ENCODE measurements around the gene EXOSC7. TPM values are rescaled to one million over a fixed set of nuclear protein-coding genes. Genes with fewer than 3 reads are reported as not detected.

Gene EXOSC7
- total RNA-seq, 4 donors from 2014 or later, result 20.3 to 46.4 (median 38.8) TPM

DNA sequence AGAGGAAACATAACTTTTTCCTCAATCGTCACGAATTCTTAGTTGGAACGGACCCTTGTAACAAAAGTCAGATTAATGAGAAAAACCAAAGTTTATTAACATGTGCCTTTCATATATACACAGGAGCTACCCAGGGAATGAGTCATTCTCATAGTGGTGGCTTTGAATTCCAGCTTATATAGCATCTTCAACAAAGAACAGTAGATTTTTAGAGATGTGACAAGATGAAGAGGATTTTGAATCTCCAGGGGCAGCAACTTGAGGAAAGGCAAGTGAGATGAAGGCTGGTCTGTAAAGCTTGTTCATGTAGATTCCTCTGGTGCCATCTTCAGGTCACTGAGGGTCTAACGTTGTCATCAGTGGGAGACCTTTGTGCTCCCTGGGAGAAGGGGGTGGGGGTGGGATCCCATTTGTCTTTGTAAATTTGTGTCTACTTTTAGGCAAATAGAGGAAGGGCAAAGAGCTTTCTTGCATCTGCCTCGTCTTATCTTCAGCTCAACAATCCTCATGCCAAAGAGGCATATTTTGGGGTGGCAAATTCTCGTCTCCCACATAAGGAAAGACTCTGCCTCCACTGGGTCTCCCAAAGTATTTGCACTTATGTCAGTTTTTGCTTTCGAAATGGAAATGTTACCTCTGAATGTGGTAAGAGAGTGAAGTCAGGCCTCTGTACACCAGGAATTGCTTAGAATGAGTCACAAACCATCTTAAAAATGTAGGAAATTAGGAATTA, 79.5 kb downstream of the EXOSC7 start:
- TF ChIP-seq POLR2AphosphoS5 (IDR thresholded peaks at IDR 0.05) (no peak), POLR2A (IDR thresholded peaks at IDR 0.05) (no peak), EP300 (IDR thresholded peaks at IDR 0.05; ENCODE audit: low read depth) (no peak)
- TF ChIP-seq, protein P1, sequence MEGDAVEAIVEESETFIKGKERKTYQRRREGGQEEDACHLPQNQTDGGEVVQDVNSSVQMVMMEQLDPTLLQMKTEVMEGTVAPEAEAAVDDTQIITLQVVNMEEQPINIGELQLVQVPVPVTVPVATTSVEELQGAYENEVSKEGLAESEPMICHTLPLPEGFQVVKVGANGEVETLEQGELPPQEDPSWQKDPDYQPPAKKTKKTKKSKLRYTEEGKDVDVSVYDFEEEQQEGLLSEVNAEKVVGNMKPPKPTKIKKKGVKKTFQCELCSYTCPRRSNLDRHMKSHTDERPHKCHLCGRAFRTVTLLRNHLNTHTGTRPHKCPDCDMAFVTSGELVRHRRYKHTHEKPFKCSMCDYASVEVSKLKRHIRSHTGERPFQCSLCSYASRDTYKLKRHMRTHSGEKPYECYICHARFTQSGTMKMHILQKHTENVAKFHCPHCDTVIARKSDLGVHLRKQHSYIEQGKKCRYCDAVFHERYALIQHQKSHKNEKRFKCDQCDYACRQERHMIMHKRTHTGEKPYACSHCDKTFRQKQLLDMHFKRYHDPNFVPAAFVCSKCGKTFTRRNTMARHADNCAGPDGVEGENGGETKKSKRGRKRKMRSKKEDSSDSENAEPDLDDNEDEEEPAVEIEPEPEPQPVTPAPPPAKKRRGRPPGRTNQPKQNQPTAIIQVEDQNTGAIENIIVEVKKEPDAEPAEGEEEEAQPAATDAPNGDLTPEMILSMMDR (IDR thresholded peaks at IDR 0.05), result no peak
- no peak for DNase-seq
- WGBS, 2 donors (ENCODE audit: low coverage in 1 of 2), result 66 to 74% methylated on average over 4 to 7 of the region's 7 CpGs
- Histone ChIP-seq H3K4me3 (no peak overlapping the region), H3K9me3 (no peaks in the 10 kb centered on the region), H3K4me1 (peaks cover 3 to 19% (median 15%) of the 10 kb centered on the region in 4 donors), H3K36me3 (no peaks in the 10 kb centered on the region), H3K27me3 (no peaks in the 10 kb centered on the region), H3K27ac (peak overlapping the region; percentile 14 to 48 (median 41))
- intact Hi-C loops (cut with DNase I; ENCODE audit: low total_unique reads) (no loop called here), in situ Hi-C loops (cut with MboI; ENCODE audit: low pct_ligation_motif_present in 1 of 4, low pct_unique_long_range_greater_than_20kb in 1 of 4, low sequenced_read_pairs in 3 of 4) (no loop called here)

DNA sequence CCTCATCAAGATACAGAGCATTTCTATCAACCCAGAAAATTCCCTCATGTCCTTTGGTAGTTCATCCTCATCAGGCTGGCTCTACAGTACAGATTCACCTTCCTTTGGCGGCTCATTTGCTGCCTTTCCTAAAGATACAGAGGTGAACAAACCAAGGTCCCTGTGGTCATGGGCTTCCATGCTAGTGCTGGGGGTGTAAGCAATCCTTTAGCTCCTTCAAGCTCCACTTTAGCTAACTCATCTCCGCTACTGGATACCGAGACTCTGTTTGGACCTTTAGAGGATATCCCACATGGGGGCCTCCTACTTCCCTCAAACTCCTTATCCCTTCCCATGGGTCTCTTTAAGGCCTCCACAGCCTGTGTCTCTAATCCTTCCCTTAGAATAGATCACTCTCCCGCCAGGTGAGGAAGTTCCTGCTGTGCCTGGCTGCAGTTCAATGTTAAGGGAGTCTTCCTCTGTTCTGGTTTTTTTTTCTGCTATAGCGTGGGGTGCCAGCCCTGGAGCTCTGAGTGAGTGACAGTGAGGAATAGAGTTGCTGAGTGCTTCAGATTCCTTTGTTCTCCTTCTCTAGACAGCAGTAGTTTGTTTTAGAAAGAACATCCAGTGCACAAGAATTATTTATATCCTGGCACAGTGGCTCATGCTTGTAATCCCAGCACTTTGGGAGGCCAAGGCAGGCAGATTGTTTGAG, 80.7 kb downstream of the EXOSC7 start:
- no peak overlapping the region for H3K4me3 ChIP-seq
- H3K27ac ChIP-seq, result peak overlapping the region; percentile 32 to 66 (median 47)
- H3K27me3 ChIP-seq, result no peaks in the 10 kb centered on the region
- H3K36me3 ChIP-seq, result no peaks in the 10 kb centered on the region
- H3K9me3 ChIP-seq, result no peaks in the 10 kb centered on the region
- intact Hi-C loops (cut with DNase I; ENCODE audit: low total_unique reads), result no loop called here
- in situ Hi-C loops (cut with MboI; ENCODE audit: low pct_ligation_motif_present in 1 of 4, low pct_unique_long_range_greater_than_20kb in 1 of 4, low sequenced_read_pairs in 3 of 4), result no loop called here
- H3K4me1 ChIP-seq, result peaks cover 3 to 20% (median 15%) of the 10 kb centered on the region in 4 donors
- TF ChIP-seq EP300 (IDR thresholded peaks at IDR 0.05; ENCODE audit: low read depth) (no peak), POLR2AphosphoS5 (IDR thresholded peaks at IDR 0.05) (peak in 1 of 3 donors; percentile 6)
- DNase-seq, result no peak
- WGBS, 2 donors (ENCODE audit: low coverage in 1 of 2), result 73 to 100% methylated on average over 1 to 5 of the region's 5 CpGs

DNA sequence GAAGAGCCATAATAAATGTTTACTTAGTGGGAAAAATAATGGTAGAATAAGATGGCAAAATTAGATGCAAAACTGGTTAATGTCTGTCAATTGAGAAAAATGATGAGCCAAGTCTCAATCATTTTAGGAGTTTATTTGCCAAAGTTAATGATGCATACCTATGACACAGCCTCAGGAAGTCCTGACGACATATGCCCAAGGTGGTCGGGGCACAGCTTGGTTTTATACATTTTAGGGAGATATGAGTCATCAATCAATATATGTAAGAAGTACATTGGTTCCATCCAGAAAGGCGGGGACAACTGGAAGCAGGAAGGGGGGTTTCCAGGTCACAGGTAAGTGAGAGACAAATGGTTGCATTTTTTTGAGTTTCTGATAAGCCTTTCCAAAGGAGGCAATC, 81.5 kb downstream of the EXOSC7 start:
- Histone ChIP-seq H3K36me3 (no peaks in the 10 kb centered on the region), H3K9me3 (no peaks in the 10 kb centered on the region), H3K27ac (peak overlapping the region; percentile 32 to 66 (median 47)), H3K27me3 (no peaks in the 10 kb centered on the region), H3K4me3 (no peak overlapping the region), H3K4me1 (peaks cover 3 to 28% (median 21%) of the 10 kb centered on the region in 4 donors)
- WGBS, 2 donors (ENCODE audit: low coverage in 1 of 2), result 66 to 76% methylated on average over 2 to 3 of the region's 3 CpGs
- intact Hi-C loops (cut with DNase I; ENCODE audit: low total_unique reads) (no loop called here), in situ Hi-C loops (cut with MboI; ENCODE audit: low pct_ligation_motif_present in 1 of 4, low pct_unique_long_range_greater_than_20kb in 1 of 4, low sequenced_read_pairs in 3 of 4) (no loop called here)
- no peak for DNase-seq
- TF ChIP-seq POLR2A (IDR thresholded peaks at IDR 0.05) (no peak), POLR2AphosphoS5 (IDR thresholded peaks at IDR 0.05) (no peak), EP300 (IDR thresholded peaks at IDR 0.05; ENCODE audit: low read depth) (no peak)
- TF ChIP-seq, protein P1 (IDR thresholded peaks at IDR 0.05), result no peak

- TF ChIP-seq POLR2AphosphoS5 (IDR thresholded peaks at IDR 0.05) (no peak), POLR2A (IDR thresholded peaks at IDR 0.05) (no peak), EP300 (IDR thresholded peaks at IDR 0.05; ENCODE audit: low read depth) (no peak)
- TF ChIP-seq, protein P1 (IDR thresholded peaks at IDR 0.05), result no peak
- 85% methylated on average over 2 of the region's 2 CpGs; no CpG with 5 or more reads in 1 of the 2 donors for WGBS, 2 donors (ENCODE audit: low coverage in 1 of 2)
- Histone ChIP-seq H3K27me3 (no peaks in the 10 kb centered on the region), H3K4me1 (peaks cover 3 to 32% (median 22%) of the 10 kb centered on the region in 4 donors), H3K27ac (no peak overlapping the region), H3K9me3 (no peaks in the 10 kb centered on the region), H3K4me3 (no peak overlapping the region), H3K36me3 (no peaks in the 10 kb centered on the region)
- DNase-seq, result no peak
- in situ Hi-C loops (cut with MboI; ENCODE audit: low pct_ligation_motif_present in 1 of 4, low pct_unique_long_range_greater_than_20kb in 1 of 4, low sequenced_read_pairs in 3 of 4) (no loop called here), intact Hi-C loops (cut with DNase I; ENCODE audit: low total_unique reads) (no loop called here)
Measured at GRCh38 chr3:45059132-45059531, 83.1 kb downstream of the EXOSC7 start.

Data from transverse colon (tissue), 4 donors.